ENCODE data around the gene CDCA8.
"Not testable (repeated sequence)": the region's sequence is repeated elsewhere in the genome, so short reads cannot be mapped to it uniquely, and the experiment has no call there.

Gene CDCA8

DNA sequence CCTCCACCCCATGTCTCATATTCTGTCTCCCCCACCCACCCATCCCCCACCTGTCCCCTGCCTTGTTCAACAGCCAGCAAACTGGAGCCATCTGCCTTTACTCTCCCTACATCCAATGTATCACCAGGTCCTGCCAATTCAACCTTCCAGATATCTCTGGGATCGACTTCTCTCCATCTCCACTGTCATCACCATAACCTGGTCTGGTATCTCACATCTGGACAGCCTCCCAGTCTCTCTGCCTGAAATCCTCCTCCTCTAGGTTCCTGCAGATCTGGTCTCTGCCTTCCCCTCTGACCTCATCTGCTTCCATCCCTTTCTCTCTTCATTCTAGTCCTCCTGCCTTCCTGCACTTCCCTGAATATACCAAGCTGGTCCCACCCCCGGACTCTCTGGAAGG is 22.2 kb upstream of the CDCA8 start:
- H3K4me3 ChIP-seq (ENCODE audit: low read length), result no peak overlapping the region
- DNase-seq (ENCODE audit: low read depth, low spot score), result no peak

GRCh38 chr1:37671261-37671660 is 21.1 kb upstream of the CDCA8 start:
- no peak overlapping the region for H3K4me3 ChIP-seq (ENCODE audit: low read length)
- DNase-seq (ENCODE audit: low read depth, low spot score), result no peak

- no peak for DNase-seq (ENCODE audit: low read depth, low spot score)
- H3K4me3 ChIP-seq (ENCODE audit: low read length), result no peak overlapping the region
Measured at GRCh38 chr1:37672136-37672870, 20.0 kb upstream of the CDCA8 start.

DNA sequence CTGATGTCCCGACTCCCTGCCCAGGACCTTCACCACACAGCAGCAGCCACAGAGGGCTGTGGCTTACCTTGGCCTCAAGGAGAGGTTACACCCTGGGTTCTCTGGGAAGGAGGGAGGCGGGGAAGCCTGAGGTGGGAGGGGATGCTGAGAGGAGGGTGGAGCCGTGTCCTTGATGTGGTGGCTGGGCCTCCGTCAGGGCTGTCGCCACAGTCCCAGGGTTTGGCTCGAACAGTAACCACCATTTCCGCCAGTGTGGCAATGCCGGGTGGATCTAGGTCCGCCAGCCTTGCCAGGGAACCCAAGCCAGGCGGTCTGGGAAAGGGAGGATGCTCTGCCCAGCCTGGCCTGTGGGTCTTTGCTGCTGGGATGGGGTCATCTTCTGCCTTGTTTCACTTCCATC is 18.4 kb upstream of the CDCA8 start:
- H3K4me3 ChIP-seq (ENCODE audit: low read length), result no peak overlapping the region
- peak; percentile 89 for DNase-seq (ENCODE audit: low read depth, low spot score)

GRCh38 chr1:37676281-37677142 is 15.8 kb upstream of the CDCA8 start:
- no peak overlapping the region for H3K4me3 ChIP-seq (ENCODE audit: low read length)
- no peak for DNase-seq (ENCODE audit: low read depth, low spot score)

DNA sequence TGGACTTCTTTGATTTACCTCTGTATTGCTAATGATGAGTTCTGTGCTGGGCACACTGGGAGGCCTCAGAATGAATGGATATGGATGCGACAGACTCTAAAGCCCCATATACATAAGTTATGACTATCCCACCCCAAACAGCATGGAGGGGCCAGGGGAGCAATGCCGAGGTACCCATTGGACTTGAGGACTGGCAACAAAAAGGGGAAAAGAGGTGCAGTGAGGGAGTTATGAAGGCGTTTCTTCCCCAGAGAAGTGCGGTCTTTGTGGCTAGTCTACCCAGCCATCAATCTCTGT is 15.2 kb upstream of the CDCA8 start:
- no peak for DNase-seq (ENCODE audit: low read depth, low spot score)
- H3K4me3 ChIP-seq (ENCODE audit: low read length), result no peak overlapping the region

- DNase-seq (ENCODE audit: low read depth, low spot score), result no peak
- no peak overlapping the region for H3K4me3 ChIP-seq (ENCODE audit: low read length)
Measured at GRCh38 chr1:37677808-37678207, 14.5 kb upstream of the CDCA8 start.

DNA sequence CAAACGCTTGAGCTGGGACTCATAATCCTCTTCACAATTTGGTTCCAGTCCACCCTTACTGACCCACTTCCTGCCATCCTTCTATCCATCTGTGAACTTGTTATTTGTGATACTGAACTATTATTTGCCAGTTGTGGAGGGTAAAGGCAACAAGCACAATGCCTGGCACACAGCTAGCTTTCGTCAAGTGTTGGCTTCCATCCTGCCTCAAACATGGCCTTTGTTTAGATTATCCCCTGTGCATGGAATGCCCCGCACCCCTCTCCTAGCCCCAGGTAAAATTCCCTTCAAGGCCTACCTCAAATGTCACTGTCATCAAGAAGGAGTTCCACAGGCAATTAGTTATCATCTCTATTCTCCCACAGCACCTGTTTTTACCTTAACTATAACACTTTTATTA is 11.4 kb upstream of the CDCA8 start:
- no peak overlapping the region for H3K4me3 ChIP-seq (ENCODE audit: low read length)

GRCh38 chr1:37682334-37682987 is 9.9 kb upstream of the CDCA8 start:
- H3K4me3 ChIP-seq (ENCODE audit: low read length), result no peak overlapping the region
- peak; percentile 66 for DNase-seq (ENCODE audit: low read depth, low spot score)

More for the DNA sequence above, 11.4 kb upstream of the CDCA8 start:
- DNase-seq (ENCODE audit: low read depth, low spot score), result no peak

DNA sequence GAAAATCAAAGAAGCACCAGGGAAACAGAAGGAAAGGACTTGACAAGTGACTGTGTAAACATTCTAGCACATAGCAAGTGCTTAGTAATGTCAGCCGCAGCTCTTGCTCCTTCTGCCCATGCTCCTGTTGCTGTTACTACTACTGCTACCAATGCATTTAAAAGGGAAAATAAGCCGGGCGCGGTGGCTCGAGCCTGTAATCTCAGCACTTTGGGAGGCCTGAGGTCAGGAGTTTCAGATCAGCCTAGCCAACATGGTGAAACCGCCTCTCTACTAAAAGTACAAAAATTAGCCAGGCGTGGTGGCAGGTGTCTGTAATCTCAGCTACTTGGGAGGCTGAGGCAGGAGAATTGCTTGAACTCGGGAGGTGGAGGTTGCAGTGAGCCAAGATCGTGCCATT is 8.1 kb upstream of the CDCA8 start:
- DNase-seq (ENCODE audit: low read depth, low spot score); H3K4me3 ChIP-seq (ENCODE audit: low read length): not testable (repeated sequence)

GRCh38 chr1:37685722-37686121 is 6.6 kb upstream of the CDCA8 start:
- no peak for DNase-seq (ENCODE audit: low read depth, low spot score)
- no peak overlapping the region for H3K4me3 ChIP-seq (ENCODE audit: low read length)

- DNase-seq (ENCODE audit: low read depth, low spot score); H3K4me3 ChIP-seq (ENCODE audit: low read length): not testable (repeated sequence)
Measured at GRCh38 chr1:37687764-37688163, 4.6 kb upstream of the CDCA8 start.

- no peak for DNase-seq (ENCODE audit: low read depth, low spot score)
- peak overlapping the region; percentile 95 for H3K4me3 ChIP-seq (ENCODE audit: low read length)
Measured at GRCh38 chr1:37688926-37689325, 3.4 kb upstream of the CDCA8 start.

DNA sequence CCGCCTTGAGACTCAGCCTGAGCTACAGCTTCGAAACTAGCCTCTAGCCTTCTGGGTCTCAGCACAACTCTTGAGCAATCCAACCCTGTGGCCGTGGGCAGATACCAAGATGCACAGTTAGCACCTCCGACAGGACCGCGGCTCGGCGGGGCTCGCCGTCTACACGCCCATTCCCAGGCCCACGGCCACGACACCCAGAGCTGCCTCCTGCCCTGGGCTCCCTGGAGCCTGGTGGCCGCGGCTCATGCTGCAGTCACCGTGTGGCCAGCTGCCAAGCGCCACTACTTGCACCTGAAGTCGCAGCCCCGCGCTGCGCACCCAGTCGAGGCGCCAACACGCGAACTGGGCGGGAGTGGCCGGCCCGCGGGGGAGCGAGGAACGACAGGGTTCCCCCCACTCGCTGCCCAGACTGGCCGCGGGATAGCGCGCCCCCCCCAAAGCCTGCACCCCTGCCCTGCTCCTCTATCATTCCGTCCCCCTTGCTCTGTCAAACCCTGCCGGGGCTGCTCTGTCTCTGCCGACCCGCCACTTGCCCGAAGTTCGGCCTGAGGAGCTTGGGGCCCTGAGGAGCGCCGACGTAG is 729 bp upstream of the CDCA8 start:
- DNase-seq (ENCODE audit: low read depth, low spot score), result no peak
- H3K4me3 ChIP-seq (ENCODE audit: low read length), result peak overlapping the region; percentile 95

GRCh38 chr1:37692834-37693175 is 489 bp downstream of the CDCA8 start:
- peak overlapping the region; percentile 95 for H3K4me3 ChIP-seq (ENCODE audit: low read length)
- no peak for DNase-seq (ENCODE audit: low read depth, low spot score)

DNA sequence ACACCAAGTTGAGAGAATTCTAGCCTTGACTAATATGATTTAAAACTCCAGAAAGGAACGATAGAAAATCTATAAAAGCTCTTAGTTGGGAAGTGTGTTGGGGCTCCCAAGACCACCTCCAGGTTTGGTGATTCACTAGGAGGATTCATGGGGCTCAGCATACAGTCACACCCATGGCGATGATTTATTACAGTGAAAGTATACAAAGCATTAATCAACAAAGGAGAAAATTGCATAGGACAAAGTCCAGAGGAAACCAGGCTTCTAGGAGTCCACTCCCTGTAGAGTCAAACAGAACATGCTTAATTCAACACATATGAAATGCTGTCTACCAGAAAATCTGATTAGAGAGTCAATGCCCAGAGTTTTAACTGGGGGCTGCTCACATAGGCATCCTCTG is 4.8 kb downstream of the CDCA8 start:
- no peak for DNase-seq (ENCODE audit: low read depth, low spot score)
- no peak overlapping the region for H3K4me3 ChIP-seq (ENCODE audit: low read length)

DNA sequence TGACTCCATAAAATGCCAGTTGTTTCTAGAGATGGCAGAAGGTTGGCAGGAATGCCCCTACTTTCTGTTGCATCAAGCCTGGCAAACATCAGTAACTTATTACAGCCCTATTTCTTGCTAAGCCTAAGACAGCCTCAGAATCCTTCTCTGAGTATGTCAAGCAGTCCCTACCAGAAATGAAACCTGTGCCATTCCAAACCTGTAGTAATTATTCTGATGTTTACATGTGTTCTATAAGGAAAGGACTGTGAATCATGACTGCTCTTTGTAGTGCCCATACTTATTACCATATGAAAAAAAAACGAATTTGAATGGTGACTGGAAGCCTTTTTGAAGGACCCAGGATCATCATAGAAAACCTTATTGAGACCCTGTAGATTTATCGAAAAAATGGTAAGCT is 5.4 kb downstream of the CDCA8 start:
- no peak overlapping the region for H3K4me3 ChIP-seq (ENCODE audit: low read length)
- no peak for DNase-seq (ENCODE audit: low read depth, low spot score)

- no peak overlapping the region for H3K4me3 ChIP-seq (ENCODE audit: low read length)
- no peak for DNase-seq (ENCODE audit: low read depth, low spot score)
Measured at GRCh38 chr1:37699147-37699546, 6.8 kb downstream of the CDCA8 start.

GRCh38 chr1:37701051-37701450 is 8.7 kb downstream of the CDCA8 start:
- DNase-seq (ENCODE audit: low read depth, low spot score), result no peak
- H3K4me3 ChIP-seq (ENCODE audit: low read length), result no peak overlapping the region

DNA sequence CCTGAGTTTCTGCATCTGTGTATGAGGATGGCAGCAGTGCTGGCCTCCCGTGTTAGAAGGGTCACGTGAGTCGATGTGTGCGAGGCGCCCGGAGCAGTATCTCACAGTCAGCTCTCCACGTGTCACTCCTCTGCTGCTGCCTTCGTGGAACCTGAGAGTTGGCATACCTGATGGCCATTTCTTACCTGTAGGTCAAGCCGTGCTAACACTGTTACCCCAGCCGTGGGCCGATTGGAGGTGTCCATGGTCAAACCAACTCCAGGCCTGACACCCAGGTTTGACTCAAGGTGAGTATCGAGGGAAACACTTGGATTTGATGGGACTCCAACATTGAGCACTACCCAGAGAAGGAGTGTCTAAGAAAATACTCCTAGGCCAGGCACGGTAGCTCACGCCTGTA is 10.7 kb downstream of the CDCA8 start:
- DNase-seq (ENCODE audit: low read depth, low spot score), result no peak
- no peak overlapping the region for H3K4me3 ChIP-seq (ENCODE audit: low read length)
